DOHH2 (cell line): ENCODE results near the gene AP1G2.

Experiments used
- EZH2phosphoT487 ChIP-seq: fragments of 200-600 bp; sonication (generic); IDR thresholded peaks from 2 replicates; pipeline ENCODE4 v1.6.1; 2017; ENCODE audit warnings: borderline replicate concordance, mild to moderate bottlenecking, antibody characterized with exemption, low read length, moderate library complexity, mixed read lengths
- TF ChIP-seq, protein P1 (sequence below): fragments of 200-600 bp; sonication (generic); IDR thresholded peaks from one replicate; pipeline ENCODE4 v1.5.1; 2014; ENCODE audit warnings: antibody characterized with exemption, mild to moderate bottlenecking, low read depth, low read length; ENCODE audit not compliant: poor library complexity, severe bottlenecking

DNA sequence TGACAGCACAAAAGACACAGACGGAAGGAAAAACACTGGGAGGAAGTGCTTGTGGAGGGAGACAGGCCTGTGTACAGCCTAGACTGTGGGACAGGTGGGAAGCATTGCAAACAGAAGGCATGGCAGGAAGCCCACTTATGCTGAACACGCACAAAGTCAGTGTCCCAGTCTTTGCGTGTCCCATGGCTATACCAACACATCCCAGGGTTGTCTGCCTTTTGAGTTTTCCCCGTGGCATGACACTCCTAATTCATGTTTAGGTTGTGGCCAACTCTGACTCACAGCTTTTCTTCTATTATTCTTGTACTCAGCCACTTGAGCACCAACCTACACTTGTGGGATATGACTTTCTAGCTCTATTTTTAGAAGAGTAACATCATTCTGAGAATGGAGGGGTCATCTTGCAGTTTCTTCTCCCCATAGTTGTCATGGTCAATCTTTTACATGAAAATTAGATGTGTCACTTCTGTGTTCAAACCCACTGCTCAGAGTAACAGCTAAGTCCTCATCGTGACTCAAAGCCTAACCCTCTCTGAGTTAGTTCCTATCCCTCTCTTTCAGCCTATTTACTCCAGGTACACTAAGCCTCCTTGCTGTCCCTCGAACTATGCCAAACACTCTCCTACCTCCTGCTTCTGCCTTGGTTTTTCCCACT is 38.5 kb upstream of the AP1G2 start:
- TF ChIP-seq EZH2phosphoT487 = no peak
- TF ChIP-seq, protein P1, sequence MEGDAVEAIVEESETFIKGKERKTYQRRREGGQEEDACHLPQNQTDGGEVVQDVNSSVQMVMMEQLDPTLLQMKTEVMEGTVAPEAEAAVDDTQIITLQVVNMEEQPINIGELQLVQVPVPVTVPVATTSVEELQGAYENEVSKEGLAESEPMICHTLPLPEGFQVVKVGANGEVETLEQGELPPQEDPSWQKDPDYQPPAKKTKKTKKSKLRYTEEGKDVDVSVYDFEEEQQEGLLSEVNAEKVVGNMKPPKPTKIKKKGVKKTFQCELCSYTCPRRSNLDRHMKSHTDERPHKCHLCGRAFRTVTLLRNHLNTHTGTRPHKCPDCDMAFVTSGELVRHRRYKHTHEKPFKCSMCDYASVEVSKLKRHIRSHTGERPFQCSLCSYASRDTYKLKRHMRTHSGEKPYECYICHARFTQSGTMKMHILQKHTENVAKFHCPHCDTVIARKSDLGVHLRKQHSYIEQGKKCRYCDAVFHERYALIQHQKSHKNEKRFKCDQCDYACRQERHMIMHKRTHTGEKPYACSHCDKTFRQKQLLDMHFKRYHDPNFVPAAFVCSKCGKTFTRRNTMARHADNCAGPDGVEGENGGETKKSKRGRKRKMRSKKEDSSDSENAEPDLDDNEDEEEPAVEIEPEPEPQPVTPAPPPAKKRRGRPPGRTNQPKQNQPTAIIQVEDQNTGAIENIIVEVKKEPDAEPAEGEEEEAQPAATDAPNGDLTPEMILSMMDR = no peak
